HG02571 (cell line): ENCODE measurements around the gene ARID3A.
A peak's percentile ranks its signal among the peaks of the same experiment; 100 is the strongest.
"Not testable (repeated sequence)": the region's sequence is repeated elsewhere in the genome, so short reads cannot be mapped to it uniquely, and the experiment has no call there.

Experiments used
- ATAC-seq: cut with Tn5 transposase; IDR thresholded peaks from one replicate; pipeline ENCODE4 v1.9.1; 2021; ENCODE audit warnings: mild to moderate bottlenecking, moderate library complexity; ENCODE audit not compliant: unreplicated experiment

ARID3A gene, protein sequence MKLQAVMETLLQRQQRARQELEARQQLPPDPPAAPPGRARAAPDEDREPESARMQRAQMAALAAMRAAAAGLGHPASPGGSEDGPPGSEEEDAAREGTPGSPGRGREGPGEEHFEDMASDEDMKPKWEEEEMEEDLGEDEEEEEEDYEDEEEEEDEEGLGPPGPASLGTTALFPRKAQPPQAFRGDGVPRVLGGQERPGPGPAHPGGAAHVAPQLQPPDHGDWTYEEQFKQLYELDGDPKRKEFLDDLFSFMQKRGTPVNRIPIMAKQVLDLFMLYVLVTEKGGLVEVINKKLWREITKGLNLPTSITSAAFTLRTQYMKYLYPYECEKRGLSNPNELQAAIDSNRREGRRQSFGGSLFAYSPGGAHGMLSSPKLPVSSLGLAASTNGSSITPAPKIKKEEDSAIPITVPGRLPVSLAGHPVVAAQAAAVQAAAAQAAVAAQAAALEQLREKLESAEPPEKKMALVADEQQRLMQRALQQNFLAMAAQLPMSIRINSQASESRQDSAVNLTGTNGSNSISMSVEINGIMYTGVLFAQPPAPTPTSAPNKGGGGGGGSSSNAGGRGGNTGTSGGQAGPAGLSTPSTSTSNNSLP

DNA sequence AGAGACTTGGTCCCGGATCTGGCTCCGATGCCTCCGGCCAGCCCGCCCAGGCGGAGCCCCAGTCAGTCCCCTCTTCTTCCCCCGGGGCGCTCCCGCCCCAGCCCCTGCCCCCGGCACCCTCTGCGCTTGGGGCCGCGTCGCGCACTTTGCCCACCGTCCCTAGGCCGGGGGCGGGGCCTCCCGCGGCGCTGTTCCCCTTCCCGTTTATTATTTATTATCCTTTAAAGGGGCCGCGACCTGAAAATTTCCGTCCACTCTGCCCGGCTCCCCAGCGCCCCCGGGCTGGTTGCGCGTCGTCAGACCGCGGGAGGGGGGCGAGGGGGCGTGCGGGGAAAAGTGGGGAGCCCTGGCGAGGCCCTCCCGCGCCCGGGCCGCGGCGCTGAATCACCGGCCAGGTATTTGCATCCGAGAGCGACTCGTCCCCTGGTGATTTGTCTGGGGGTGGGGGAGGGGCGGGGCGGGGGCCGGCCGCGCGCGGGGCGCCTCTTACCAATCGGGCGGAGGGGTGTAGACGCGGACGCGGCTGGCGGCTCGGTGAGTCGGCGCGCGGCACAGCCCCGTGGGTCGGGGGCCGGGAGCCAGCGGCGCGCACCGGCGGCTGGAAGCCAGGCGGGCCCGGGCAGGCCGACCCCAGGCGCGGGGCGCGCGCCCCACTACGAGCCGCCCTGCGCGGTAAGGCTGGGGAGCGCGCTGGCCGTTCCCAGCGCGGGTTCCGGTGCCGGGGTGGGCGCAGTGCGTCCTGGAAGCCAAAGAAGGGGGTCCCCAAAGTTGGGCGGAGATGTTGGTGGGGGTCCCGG, at the start of gene ARID3A:
TSS of gene ARID3A (plus strand) at position 510 of the 797 bp plus-strand sequence. CDS start 3,494 bp downstream, outside the sequence.
- peak; percentile 48 for ATAC-seq

DNA sequence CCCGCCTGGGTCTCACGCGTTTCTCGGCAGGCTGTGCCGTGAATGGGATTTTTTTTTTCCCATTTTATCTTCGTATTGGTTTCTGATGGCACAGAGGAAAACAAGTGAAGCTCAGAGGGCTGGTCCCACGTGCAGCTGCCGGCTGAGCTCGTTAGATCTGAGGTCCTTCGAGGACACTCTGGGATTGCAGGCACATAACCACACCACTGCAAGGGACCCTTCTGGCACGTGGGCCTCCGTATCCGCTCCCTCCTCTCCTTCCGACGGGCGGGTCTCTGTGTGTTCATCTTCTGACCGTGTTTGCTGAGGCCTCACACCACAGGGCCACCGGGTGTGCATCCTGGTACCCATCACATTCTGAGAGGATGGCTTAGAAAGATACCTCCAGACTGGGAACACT, 49.7 kb upstream of the ARID3A start:
- no peak for ATAC-seq

DNA sequence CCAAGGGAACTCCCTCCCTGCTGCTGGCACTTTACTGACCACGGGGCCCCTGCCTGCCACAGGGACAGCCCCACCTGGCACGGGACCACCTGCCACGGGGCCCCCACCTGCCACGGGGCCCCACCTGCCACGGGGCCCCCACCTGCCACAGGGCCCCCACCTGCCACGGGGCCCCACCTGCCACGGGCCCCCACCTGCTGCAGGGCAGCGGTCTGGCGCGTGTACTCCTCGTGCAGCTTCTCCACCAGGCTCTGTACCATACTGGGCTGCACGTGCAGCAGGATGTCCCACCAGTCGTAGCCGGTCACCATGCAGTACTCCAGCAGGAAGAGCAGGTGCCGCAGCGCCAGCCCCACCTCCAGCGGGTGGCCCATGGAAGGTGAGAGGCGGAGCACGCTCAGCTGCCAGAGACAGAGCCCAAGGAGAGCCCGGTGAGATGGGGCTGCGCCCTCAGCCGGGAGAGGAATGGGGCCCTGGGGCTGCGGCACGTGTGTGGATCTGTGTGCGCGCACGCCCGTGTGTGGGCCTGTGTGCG, 49.0 kb upstream of the ARID3A start:
- no peak for ATAC-seq

DNA sequence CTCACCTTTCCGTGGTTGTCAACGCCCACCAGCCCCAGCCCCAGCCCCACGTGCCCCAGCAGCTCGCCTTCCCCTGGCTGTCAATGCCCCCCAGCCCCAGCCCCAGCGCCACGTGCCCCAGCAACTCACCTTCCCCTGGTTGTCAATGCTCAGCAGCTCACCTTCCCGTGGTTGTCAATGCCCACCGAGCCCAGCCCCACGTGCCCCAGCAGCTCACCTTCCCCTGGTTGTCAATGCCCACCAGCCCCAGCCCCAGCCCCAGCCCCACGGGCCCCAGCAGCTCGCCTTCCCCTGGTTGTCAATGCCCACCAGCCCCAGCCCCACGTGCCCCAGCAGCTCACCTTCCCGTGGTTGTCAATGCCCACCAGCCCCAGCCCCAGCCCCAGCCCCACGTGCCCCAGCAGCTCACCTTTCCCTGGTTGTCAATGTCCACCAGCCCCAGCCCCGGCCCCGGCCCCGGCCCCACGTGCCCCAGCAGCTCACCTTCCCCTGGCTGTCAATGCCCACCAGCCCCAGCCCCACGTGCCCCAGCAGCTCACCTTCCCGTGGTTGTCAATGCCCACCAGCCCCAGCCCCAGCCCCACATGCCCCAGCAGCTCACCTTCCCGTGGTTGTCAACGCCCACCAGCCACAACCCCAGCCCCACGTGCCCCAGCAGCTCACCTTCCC, 47.7 kb upstream of the ARID3A start:
- ATAC-seq: not testable (repeated sequence)

DNA sequence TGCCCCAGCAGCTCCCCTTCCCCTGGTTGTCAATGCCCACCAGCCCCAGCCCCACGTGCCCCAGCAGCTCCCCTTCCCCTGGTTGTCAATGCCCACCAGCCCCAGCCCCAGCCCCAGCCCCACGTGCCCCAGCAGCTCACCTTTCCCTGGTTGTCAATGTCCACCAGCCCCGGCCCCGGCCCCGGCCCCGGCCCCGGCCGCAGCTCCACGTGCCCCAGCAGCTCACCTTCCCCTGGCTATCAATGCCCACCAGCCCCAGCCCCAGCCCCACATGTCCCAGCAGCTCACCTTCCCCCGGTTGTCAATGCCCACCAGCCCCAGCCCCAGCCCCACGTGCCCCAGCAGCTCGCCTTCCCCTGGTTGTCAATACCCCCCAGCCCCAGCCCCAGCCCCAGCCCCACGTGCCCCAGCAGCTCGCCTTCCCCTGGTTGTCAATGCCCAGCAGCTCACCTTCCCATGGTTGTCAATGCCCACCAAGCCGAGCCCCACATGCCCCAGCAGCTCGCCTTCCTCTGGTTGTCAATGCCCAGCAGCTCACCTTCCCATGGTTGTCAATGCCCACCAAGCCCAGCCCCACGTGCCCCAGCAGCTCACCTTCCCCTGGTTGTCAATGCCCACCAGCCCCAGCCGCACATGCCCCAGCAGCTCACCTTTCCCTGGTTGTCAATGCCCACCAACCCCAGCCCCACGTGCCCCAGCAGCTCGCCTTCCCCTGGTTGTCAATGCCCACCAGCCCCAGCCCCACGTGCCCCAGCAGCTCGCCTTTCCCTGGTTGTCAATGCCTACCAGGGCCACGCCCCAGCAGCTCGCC, 46.9 kb upstream of the ARID3A start:
- not testable (repeated sequence) for ATAC-seq

DNA sequence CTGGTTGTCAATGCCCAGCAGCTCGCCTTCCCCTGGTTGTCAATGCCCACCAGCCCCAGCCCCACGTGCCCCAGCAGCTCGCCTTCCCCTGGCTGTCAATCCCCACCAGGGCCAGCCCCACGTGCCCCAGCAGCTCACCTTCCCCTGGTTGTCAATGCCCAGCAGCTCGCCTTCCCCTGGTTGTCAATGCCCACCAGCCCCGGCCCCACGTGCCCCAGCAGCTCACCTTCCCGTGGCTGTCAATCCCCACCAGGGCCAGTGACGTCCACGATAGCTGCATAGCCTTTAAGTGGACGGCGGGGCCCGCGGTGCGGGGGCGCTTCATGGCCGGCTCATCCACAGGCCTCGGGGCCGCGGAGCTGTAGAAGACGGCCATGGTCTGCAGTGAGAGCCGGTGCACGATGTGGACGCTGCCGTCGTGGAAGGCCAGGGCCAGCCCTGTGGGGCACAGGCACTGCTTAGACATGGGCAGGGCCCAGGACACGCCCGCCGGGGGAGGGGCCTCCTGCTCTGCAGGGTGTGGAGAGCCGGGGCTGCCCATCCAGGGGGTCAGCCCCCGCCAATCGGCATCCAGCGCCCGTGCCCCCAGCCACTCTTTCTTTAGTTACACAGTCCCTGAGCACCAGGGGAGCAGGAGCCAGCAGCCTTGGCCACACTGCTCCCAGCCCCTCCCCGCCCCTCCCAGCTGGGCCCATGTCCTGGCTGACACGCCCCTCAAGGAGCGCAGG, 46.0 kb upstream of the ARID3A start:
- ATAC-seq: no peak

DNA sequence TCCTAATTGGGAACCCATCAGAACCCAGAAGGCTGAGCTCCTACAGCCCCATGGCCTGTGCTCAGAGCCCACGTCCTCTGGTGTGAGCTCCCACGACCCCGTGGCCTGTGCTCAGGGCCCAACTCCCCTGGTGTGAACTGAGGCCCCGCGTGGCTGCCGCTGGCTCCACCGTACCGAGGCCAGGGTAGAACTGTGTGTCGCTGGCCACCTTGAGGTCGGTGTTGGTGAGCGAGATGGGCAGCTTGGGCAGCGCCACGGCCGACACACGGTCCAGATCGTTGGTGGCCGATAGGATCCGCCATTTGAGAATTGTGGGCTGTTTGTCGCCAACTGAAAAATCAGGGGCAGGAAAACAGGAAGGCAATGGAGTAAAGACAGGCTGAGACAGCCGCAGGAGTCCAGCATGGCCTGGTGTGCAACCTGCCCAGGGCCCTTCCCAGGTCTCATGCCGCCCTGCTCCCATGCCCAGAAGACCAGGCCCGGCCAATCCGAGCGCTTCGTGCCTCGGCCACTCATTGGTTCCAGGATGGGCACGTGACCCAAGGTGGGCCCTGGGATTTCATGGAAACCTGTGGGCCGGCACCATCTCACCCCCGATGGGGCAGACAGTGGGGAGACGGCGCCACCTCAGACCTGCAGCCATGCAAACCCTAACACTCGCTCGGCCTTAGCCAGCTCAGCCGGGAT, 44.3 kb upstream of the ARID3A start:
- ATAC-seq: no peak

DNA sequence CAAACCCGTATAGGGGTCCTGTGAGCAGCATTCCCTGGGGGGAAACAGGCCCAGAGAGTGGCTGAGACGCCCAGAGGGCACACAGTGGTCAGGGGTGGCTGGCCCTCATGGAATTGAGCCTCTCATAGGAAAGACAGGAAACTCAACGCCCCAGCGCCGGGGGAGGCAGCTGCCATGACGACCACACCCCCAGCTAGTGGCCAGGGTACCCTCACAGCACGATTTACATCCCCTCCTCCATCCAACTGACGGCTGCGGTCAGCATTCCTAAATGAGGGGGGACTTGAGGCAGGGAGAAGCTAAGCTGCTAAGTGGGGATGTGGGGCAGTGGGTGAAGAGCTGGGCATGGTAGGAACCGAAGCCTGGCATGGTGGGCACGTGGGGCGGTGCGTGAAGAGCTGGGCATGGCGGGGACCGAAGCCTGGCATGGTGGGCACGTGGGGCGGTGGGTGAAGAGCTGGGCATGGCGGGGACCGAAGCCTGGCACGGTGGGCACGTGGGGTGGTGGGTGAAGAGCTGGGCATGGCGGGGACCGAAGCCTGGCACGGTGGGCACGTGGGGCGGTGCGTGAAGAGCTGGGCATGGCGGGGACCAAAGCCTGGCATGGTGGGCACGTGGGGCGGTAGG, 42.9 kb upstream of the ARID3A start:
- no peak for ATAC-seq

DNA sequence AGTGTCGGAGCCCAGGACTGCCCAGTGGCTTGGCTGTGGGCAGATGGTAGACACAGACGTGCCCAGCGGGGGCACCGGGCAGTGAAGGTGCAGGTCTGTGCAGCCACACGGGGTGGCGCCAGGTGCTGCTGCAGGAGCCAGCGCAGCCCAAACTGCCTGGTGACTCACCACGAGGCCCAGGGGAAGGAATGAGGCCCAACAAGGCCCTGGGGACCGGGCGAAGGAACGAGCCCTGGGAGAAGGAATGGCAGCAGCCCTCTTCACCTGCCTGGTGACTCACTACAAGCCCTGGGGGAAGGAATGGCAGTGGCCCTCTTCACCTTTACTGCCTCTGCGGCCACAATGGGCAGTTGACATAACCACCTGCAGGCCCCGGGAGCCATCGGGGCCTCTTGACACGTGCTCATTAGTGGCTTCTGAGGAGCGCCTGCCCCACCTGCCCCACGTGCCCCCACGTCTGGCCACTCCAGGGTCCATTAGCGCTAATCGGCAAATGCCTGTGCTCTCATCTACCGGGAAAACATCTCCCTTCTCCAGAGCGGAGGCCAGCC, 42.1 kb upstream of the ARID3A start:
- no peak for ATAC-seq

DNA sequence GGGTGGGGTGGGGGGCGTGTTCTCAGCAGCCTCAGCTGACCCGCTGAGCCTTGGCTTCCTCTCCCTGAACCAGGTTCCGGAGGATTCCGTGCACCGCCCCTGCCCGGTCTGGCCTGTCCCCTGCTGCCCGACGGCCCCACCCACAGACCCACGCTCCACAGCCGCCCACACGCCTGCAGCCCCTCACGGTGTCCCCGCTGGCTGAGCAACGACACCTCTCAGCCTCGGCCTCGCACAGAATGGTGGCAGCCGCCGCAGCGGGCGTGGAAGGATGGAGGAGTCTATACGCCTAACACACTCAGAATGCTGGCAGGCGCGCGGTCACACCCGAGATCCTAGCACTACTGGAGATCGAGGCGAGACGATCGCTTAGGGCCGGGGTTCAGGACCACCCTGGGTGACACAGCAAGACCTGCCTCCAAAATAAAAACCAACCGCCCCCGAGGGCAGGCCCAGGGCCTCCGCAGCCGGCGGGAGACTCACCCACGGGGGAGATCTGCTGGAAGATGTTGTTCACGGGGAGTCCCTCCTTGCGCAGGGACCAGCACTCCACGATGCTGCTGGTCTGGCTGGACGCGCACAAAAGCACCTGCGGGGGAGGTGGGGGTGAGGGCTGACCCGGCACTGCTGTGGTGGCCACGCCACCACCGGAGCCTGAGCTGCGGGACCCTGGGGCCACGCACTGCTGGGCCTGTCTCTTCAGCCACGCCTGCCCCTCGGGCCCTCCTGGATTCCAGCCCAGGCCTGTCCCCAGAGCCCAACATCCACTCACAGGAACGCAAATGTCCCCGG, 41.2 kb upstream of the ARID3A start:
- no peak for ATAC-seq

DNA sequence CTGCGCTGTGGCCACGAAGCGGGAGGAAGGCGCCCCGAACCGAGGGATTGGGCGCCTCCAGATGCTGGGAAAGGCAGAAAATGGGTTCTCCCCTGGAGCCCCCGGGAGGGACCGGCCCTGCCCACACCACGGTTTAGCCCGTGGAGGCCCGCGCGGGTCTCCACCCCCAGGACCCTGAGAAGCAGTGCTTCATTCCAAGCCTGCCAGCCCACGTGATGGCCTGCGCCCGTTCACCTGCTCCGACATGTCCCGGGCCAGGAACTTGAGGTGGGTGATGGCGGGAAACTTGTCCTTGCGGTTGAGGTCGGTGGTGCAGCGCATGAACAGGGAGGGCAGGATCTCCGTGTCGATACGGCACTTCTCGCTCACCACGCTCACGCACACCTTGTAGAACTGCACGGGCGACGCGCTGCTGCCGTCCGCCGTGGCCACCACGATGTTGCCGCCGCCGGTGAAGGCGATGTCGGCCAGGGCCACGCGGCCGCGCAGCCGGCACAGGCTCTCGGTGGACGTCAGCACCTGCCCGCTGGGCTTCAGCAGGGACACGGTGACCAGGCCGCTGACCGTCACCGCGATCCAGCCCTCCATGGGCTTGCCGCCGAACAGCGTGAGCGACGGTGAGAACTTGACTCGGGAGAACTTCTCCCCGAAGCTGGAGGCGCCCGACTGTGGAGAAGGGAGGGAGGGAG, 40.2 kb upstream of the ARID3A start:
- no peak for ATAC-seq

DNA sequence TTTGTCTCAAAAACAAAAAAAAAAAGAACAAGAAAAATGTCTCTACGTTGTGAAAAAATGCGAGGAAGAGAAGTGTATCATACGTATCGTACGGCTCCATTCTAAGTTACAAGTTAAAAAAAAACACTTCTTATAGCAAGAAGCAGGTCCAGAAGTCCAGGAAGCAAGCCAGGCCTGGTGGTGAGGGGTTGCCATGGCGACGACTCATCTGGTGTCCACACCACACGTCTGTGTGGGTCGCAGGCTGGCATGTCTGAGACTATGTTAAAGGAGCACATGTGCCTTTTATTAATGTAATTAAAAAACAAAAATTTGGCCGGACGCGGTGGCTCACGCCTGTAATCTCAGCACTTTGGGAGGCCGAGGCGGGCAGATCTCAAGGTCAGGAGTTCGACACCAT, 38.8 kb upstream of the ARID3A start:
- no peak for ATAC-seq

DNA sequence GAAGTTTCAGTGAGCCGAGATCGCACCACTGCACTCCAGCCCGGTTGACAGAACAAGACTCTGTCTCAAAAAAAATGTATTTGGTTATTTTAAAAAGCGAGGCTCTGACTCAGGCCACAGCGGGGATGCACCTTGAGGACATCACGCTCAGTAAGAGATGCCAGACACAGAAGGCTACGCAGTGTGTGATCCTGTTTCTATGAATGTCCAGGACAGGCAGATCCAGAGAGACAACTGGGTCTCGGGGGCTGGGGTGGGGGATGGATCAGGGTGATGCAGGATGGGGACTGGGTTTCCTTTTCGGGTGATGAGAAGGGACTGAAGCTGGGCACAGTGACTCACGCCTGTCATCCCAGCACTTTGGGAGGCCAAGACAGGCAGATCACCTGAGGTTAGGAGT, 38.2 kb upstream of the ARID3A start:
- ATAC-seq: no peak

DNA sequence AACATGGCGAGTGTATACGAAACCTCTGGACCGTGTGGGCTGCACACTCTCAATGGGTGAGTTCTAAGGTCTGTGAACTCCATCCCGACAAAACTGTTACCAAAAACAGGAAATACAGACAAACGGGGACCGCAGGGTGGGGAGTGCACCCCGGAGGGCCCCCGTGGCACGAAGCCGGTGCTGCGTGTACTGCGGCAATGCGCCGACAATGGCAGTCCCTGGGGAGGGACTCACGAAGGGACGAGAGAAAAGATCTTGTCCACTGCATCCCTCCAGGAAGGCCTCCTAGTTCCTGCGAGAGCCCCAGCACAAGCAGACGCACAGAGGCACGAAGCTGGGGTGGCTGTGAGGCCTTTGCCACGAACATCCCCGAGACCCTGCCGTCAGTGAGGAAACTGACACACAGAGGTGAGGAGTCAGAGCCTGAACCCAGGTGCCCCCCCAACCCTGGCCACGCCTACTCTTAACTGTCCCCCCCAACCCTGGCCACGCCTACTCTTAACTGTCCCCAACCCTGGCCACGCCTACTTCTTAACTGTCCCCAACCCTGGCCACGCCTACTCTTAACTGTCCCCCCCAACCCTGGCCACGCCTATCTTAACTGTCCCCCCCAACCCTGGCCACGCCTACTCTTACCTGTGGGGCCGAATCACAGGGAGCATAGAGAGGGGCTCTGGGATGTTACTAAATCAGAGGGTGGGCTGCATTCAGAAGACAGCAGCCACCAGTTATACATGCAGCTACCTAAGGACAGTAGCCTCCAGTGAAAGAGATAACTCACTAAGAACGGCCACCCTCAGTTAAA, 37.1 kb upstream of the ARID3A start:
- no peak for ATAC-seq

DNA sequence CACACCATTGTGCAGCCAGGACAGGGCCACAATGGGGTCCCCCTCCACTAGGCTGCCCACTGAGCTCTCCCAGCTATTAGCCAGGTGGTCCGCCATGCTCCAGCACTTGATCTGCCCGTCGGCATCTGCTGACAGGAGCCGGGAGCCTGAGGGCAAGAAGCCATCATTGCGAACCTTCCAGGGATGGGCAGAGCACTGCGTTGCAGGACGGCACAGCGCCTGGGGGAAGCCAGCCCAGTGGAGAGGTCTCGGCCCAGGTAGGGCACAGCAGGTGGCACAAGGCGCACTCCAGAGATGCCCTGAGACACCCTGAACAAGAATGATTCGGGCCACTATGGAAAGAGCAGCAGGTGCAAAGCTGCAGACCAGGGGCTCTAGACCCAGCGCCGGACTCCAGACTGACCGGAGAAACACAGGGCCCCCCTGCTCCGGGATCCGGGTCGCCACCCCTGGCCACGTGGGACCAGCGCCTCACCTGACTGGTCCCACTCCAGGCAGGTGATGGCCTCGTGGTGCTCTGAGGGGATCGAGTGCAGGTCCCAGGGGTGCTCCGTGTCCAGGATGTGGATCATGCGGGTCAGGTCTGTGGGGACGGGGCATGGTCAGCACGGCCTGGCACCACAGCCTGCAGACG, 36.1 kb upstream of the ARID3A start:
- no peak for ATAC-seq
